SIG-M5 treated with dmso at 0.1 percent for 504 hours (cell line): ENCODE results near the gene LCAT.
"Not testable (repeated sequence)": the region's sequence is repeated elsewhere in the genome, so short reads cannot be mapped to it uniquely, and the experiment has no call there.

Source experiments
- DNase-seq: peaks from one replicate; lab custom pipeline; 2025; ENCODE audit not compliant: unreplicated experiment; lab: John Stamatoyannopoulos, UW

The LCAT gene

GRCh38 chr16:67915831-67916723 is 27.8 kb downstream of the LCAT start:
- no peak for DNase-seq

GRCh38 chr16:67915496-67915769 is 28.5 kb downstream of the LCAT start:
- DNase-seq, result not testable (repeated sequence)

DNA sequence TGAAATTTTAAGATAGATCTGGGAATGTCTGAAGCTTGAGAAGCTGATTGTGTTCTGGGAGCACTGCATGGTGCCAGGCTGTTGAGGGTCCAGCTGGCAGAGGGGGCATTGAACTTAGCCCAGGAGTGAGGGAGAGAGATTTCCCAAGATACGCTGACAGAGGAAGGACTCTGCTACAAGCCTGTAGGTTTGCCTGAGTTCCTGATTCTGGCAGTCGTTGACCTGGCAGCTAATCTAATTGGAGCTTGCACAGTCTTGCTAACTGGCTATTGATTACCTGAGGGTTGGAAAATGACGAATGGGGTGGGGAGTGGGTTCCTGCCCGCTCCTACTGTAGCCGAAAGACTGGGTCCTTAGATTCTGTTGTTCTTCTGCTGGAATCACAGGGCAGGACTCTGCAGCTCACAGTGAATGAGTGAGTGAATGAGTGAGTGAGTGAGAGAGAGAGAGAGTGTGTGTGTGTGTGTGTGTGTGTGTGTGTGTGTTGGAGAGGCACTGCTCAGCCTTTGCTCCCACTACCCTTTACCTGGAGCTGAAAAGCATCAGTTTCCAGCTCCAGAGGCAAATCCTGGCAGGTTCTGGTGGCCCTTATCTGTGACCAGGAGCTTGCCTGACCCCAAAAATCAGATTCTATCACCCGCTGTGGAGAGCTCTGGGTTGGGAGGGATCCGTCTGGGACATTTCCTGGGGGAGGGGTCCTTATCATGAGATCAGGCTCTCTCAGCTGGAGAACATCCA is 29.0 kb downstream of the LCAT start:
- DNase-seq, result no peak

DNA sequence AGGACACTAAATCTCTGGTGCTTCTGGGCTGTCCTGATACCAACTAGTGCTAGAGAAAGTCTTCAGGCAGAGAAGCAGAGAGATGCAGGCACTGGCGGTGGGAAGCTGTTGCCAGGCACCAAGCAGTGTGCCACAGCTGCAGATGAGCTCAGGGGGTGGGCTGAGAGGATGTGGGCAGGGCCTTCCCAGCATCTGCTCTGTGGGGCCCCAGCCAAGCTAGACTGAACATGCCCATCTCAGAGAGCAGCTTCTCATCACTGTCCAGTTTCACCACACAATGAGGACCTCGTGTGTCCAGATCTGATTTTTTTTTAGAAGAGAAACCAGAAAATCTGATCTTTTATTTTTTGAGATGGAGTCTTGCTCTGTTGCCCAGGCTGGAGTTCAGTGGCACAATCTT is 33.8 kb downstream of the LCAT start:
- no peak for DNase-seq

GRCh38 chr16:67909056-67909742 is 34.7 kb downstream of the LCAT start:
- DNase-seq, result no peak

DNA sequence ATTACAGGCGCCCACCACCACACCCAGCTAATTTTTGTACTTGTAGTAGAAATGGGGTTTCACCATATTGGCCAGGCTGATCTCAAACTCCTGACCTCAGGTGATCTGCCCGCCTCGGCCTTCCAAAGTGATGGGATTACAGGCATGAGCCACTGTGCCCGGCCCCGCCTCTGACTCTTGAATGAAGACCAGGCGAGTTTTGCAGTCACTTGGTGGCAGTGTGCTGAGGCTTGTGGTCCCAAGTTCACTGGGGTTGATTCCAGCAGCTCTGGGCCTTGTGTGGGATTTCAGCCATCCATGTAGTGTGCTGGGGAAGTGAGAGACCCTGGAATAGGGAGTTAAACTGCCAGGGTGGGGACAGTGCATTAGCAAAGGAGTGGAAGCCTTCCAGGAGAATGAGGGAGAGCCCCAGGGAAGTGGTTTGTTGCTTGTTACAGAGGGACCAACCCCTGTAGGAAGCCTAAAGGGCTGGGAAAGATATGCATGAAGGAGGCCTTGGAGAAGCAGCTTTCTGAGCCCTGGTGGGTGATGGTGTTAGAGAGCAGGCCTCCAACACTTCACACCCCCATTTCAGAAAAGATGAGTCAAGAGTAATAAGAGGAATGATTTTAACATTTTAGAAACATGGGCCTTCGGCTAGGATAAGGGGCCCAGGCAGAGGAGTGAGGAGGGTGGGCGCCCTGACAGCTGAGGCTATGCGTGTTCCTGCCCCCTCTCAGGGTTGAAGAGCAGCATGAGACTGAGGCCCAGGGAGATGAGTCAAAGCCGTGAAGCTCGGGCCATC is 36.3 kb downstream of the LCAT start:
- DNase-seq, result no peak

DNA sequence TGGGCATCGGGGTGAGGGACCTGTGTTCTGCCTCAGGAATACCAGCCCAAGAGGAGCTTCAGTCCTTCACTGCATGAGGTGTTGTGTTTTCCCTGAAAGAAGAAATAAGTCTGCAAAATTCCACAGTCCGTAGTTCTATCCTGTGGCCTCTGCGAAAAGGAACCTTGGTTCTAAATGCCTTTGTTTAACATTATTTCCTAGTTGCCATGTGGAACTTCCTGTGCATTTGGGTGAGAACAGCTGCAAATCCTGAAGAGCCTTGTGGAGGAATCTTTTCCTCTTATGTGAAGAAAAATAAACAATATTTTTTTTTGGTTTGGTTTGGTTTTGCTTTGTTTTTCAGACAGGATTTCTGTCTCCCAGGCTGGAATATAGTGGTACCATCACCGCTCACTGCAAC is 41.1 kb downstream of the LCAT start:
- DNase-seq, result no peak

- no peak for DNase-seq
These were observed 42.2 kb downstream of the LCAT start for GRCh38 chr16:67901734-67902133.

GRCh38 chr16:67897231-67897630 is 46.7 kb downstream of the LCAT start:
- no peak for DNase-seq

DNA sequence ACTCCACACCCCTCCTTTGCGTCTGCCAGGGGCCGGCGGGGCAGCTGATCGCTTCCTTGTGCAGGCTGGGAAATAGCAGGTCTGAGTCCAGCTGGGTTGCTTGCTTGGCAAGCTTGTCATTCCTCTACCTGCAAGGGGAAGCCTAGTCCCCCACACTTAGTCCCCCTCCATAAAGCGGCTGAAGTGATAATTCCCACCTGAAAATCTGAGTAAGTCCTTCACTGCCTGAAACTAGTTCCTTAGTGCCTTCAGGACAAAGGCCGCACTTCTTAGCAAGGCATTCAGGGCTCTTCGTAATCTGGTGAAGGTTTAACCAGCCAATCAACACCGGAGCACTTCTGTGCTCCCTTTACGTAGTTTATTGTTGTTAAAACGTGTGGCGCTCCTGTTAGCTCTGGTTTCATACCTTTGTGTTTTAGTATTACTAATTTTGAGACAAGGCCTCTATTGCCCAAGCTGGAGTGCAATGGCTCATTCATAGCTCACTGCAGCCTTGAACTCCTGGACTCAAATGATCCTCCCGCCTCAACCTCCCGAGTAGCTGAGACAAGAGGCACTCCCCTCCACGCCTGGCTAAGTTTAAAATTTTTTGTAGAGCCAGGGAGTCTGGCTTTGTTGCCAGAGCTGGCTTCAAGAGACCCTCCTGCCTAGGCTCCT is 50.0 kb downstream of the LCAT start:
- no peak for DNase-seq

- peak; percentile 96 for DNase-seq
These were observed 50.8 kb downstream of the LCAT start, which contains the start of gene PSKH1 for GRCh38 chr16:67892899-67893742. PSKH1 (plus strand) TSS chr16:67893254; CDS start chr16:67908750, 15,496 bp downstream.

DNA sequence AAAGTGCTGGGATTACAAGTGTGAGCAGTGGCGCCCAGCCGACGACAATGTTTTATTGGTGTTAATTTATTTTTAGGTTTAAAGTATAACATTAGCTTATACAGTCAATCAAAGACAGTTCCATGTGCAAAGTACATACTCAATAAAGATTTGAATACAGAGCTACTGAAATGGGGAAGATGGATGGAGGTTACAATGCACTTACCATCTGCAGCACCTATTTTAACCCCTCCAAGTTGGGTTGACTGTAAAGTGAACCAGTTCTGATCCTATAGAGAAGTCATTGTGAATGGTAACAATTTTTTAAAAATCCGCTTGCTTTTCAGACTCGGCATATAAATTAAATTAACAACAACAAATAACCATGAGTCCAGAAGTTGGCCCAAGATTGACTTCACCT is 51.5 kb downstream of the LCAT start:
- no peak for DNase-seq
